ENCODE data around the gene CFAP251.
"Not testable (repeated sequence)": the region's sequence is repeated elsewhere in the genome, so short reads cannot be mapped to it uniquely, and the experiment has no call there.

DNA sequence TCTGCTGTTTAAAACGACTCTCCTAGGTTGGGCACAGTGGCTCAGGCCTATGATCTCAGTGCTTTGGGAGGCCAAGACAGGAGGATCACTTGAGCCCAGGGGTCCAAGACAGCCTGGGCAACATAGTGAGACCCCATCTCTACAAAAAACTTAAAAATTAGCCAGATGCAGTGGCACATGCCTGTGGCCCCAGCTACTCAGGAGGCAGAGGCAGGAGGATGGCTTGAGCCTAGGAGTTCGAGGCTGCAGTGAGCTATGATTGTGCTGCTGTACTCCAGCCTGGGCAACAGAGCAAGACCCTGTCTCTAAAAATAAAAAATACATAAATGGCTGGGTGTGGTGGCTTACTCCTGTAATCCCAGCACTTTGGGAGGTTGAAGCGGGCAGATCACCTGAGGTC, 123.1 kb downstream of the CFAP251 start:
- TF ChIP-seq, protein P1, sequence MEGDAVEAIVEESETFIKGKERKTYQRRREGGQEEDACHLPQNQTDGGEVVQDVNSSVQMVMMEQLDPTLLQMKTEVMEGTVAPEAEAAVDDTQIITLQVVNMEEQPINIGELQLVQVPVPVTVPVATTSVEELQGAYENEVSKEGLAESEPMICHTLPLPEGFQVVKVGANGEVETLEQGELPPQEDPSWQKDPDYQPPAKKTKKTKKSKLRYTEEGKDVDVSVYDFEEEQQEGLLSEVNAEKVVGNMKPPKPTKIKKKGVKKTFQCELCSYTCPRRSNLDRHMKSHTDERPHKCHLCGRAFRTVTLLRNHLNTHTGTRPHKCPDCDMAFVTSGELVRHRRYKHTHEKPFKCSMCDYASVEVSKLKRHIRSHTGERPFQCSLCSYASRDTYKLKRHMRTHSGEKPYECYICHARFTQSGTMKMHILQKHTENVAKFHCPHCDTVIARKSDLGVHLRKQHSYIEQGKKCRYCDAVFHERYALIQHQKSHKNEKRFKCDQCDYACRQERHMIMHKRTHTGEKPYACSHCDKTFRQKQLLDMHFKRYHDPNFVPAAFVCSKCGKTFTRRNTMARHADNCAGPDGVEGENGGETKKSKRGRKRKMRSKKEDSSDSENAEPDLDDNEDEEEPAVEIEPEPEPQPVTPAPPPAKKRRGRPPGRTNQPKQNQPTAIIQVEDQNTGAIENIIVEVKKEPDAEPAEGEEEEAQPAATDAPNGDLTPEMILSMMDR (IDR thresholded peaks at IDR 0.05) = not testable (repeated sequence)
- not testable (repeated sequence) for TF ChIP-seq POLR2A (IDR thresholded peaks at IDR 0.05)
